Endothelial cell of umbilical vein (primary cell): Measurements from ENCODE around the gene OGT. TPM values are rescaled to one million over a fixed set of nuclear protein-coding genes. Genes with fewer than 3 reads are reported as not detected.
A peak's percentile ranks its signal among the peaks of the same experiment; 100 is the strongest.

ENCODE experiments used
- BruUV-seq: library from RNA; stranded (reverse); fragments of 400-500 nt; replicated peaks from 2 replicates; lab custom pipeline; 2021; lab: Mats Ljungman, UMichigan
- CTCF ChIA-PET: fragments of 300-600, 350-600 bp; sonication (Branson Sonifier 250); formaldehyde crosslinking; loops from one replicate; lab custom pipeline; 2021; ENCODE audit warnings: antibody characterized with exemption, inconsistent platforms; lab: Charles Lee
- POLR2A ChIA-PET: fragments of 300-600, 350-600 bp; sonication (Branson Sonifier 250); formaldehyde crosslinking; loops from one replicate; lab custom pipeline; 2021; ENCODE audit warnings: antibody characterized with exemption, inconsistent platforms; lab: Charles Lee
- DNase-seq: peaks from one replicate; pipeline ENCODE4 v3.0.0-alpha.2; 2011; ENCODE audit warnings: low read depth, low spot score
- FAIRE-seq: peaks from 2 replicates; lab custom pipeline; 2011; peaks lifted over from hg19 to GRCh38; lab: Jason Lieb, UNC
- H2AFZ ChIP-seq: 2 replicates; pipeline ENCODE4 v1.6.0; 2012; ENCODE audit warnings: low read depth, low read length, control low read depth, inconsistent platforms
- H3K27ac ChIP-seq: 2 replicates; pipeline ENCODE4 v1.5.1; 2011; ENCODE audit warnings: low read depth, mild to moderate bottlenecking, control low read depth, low read length, moderate library complexity; ENCODE audit not compliant: insufficient read depth
- H3K27me3 ChIP-seq, 2 experiments: 2 replicates each; pipeline versions ENCODE4 v1.6.0 to v1.6.1; 2011; ENCODE audit warnings: low read length in 2 of 2, mixed read lengths in 1 of 2; ENCODE audit not compliant: control insufficient read depth in 2 of 2, insufficient read depth in 2 of 2
- H3K36me3 ChIP-seq, 2 experiments: 2 replicates in 1 of 2; 3 replicates in 1 of 2; pipeline ENCODE4 v1.5.1; 2011; ENCODE audit warnings: low read length in 2 of 2, mild to moderate bottlenecking in 1 of 2, moderate library complexity in 1 of 2; ENCODE audit not compliant: control insufficient read depth in 2 of 2, insufficient read depth in 2 of 2; ENCODE audit errors: extremely low read depth in 1 of 2
- H3K4me1 ChIP-seq: 3 replicates; pipeline ENCODE4 v1.5.1; 2011; ENCODE audit warnings: mild to moderate bottlenecking, low read length; ENCODE audit not compliant: control insufficient read depth, insufficient read depth; ENCODE audit errors: extremely low read depth
- H3K4me2 ChIP-seq: 2 replicates; pipeline ENCODE4 v1.6.1; 2011; ENCODE audit warnings: low read length, control low read depth, mixed read lengths; ENCODE audit not compliant: insufficient read depth
- H3K4me3 ChIP-seq, 3 experiments: fragments of 200-600 bp in 1 of 3; sonication (generic), shearing (Covaris generic) in 1 of 3; replicated peaks in 1 of 3; 2 replicates each; pipeline ENCODE4 v1.5.1; 2011 to 2016; ENCODE audit warnings: control low read depth in 3 of 3, low read length in 3 of 3, mild to moderate bottlenecking in 2 of 3, inconsistent platforms in 1 of 3, low read depth in 1 of 3, moderate library complexity in 1 of 3; ENCODE audit not compliant: insufficient read depth in 1 of 3
- H3K79me2 ChIP-seq: 2 replicates; pipeline ENCODE4 v1.6.0; 2012; ENCODE audit warnings: low read length, inconsistent platforms; ENCODE audit not compliant: control insufficient read depth, insufficient read depth
- H3K9ac ChIP-seq: replicated peaks from 2 replicates; pipeline ENCODE3; 2011; ENCODE audit warnings: low read length, control low read depth; ENCODE audit not compliant: insufficient read depth; ENCODE audit errors: extremely low read depth
- H3K9me1 ChIP-seq: replicated peaks from 3 replicates; pipeline ENCODE4 v1.6.0; 2011; ENCODE audit warnings: mild to moderate bottlenecking, low read length; ENCODE audit not compliant: control insufficient read depth, insufficient read depth; ENCODE audit errors: extremely low read depth
- H3K9me3 ChIP-seq: replicated peaks from 2 replicates; pipeline ENCODE4 v1.5.1; 2012; ENCODE audit warnings: low read length, inconsistent platforms; ENCODE audit not compliant: control insufficient read depth, insufficient read depth
- H4K20me1 ChIP-seq: replicated peaks from 2 replicates; pipeline ENCODE3; 2011; ENCODE audit warnings: mild to moderate bottlenecking, low read length; ENCODE audit not compliant: control insufficient read depth, insufficient read depth; ENCODE audit errors: extremely low read depth
- CTCF ChIP-seq, 2 donors: IDR thresholded peaks; 1 replicate in 1 of 2; 2 replicates in 1 of 2; pipeline ENCODE4 v1.5.1; 2011; ENCODE audit warnings: low read length in 2 of 2, mild to moderate bottlenecking in 2 of 2, moderate library complexity in 2 of 2, control low read depth in 1 of 2, inconsistent platforms in 1 of 2, low read depth in 1 of 2; ENCODE audit not compliant: insufficient read depth in 1 of 2; ENCODE audit errors: extremely low read depth in 1 of 2
- EZH2 ChIP-seq: IDR thresholded peaks from 2 replicates; pipeline ENCODE4 v1.6.1; 2012; ENCODE audit warnings: borderline replicate concordance, low read depth, mild to moderate bottlenecking, moderate library complexity, low read length, inconsistent platforms; ENCODE audit not compliant: severe bottlenecking
- FOS ChIP-seq: IDR thresholded peaks from 2 replicates; pipeline ENCODE4 v1.6.1; 2011; ENCODE audit warnings: mild to moderate bottlenecking, low read length, moderate library complexity, borderline replicate concordance; ENCODE audit not compliant: insufficient read depth
- GATA2 ChIP-seq: IDR thresholded peaks from 2 replicates; pipeline ENCODE4 v1.7.0; 2011; ENCODE audit warnings: low read depth, mild to moderate bottlenecking, moderate library complexity, mixed read lengths, low read length; ENCODE audit not compliant: insufficient read length, insufficient read depth
- JUN ChIP-seq: IDR thresholded peaks from 2 replicates; pipeline ENCODE4 v1.6.1; 2011; ENCODE audit warnings: borderline replicate concordance, low read depth; ENCODE audit not compliant: insufficient read length, insufficient read depth
- MAX ChIP-seq: IDR thresholded peaks from 2 replicates; pipeline ENCODE4 v1.6.1; 2011; ENCODE audit not compliant: insufficient read depth, insufficient read length
- MYC ChIP-seq: IDR thresholded peaks from one replicate; pipeline ENCODE4 v1.6.1; 2011; ENCODE audit warnings: mild to moderate bottlenecking, low read depth, low read length
- POLR2A ChIP-seq: IDR thresholded peaks from 2 replicates; pipeline ENCODE4 v1.6.1; 2012; ENCODE audit warnings: low read depth, mild to moderate bottlenecking, control low read depth, low read length
- POLR2AphosphoS5 ChIP-seq: IDR thresholded peaks from 2 replicates; pipeline ENCODE4 v1.6.1; 2012; ENCODE audit warnings: low read depth, mild to moderate bottlenecking, control low read depth, low read length, moderate library complexity; ENCODE audit not compliant: insufficient read depth
- dilution Hi-C: fragments of 300-500 bp; cut with MboI; formaldehyde crosslinking; loops from one replicate; pipeline ENCODE4 v1.15.0; 2019; ENCODE audit warnings: low sequenced_read_pairs; ENCODE audit not compliant: extremely low pct_ligation_motif_present
- intact Hi-C: fragments of 100-400 bp; cut with micrococcal nuclease; formaldehyde crosslinking; loops from one replicate; pipeline ENCODE4 v1.10.0; 2022
- polyA plus RNA-seq, 4 experiments: library from polyadenylated mRNA; depleted of rRNA in 3 of 4; stranded (reverse) in 3 of 4; unstranded in 1 of 4; fragments of >200 nt; gene quantifications; 2 replicates each; pipeline versions ENCODE4 v1.2.1 to v1.2.3, GENCODE V29; 2011 to 2012; ENCODE audit warnings: missing spikeins in 1 of 4
- total RNA-seq: library from RNA; stranded (reverse); gene quantifications from 2 replicates; pipeline ENCODE4 v1.2.3, GENCODE V29; 2021

OGT gene
- total and polyA plus RNA-seq, 2 donors (not counting 3 experiments of a cell fraction or from before 2014, with no cell fraction given), result 129 to 141 TPM

GRCh38 chrX:71622032-71622575, 89.2 kb downstream of the OGT start:
- intact Hi-C loops, result loop anchor here (1.0 kb wide), 1 partner anchor 16 kb away; no protein-coding TSS in a partner anchor
- no peak for FAIRE-seq
- H3K27ac ChIP-seq, result peak overlapping the region; percentile 75

More at GRCh38 chrX:71622032-71622575, 89.2 kb downstream of the OGT start:
- no peak for TF ChIP-seq POLR2AphosphoS5
- no peak for TF ChIP-seq MYC
- TF ChIP-seq EZH2, result no peak
- no peak for TF ChIP-seq FOS
- no peak for TF ChIP-seq JUN
- no peak for TF ChIP-seq POLR2A
- TF ChIP-seq MAX, result no peak
- TF ChIP-seq CTCF (IDR thresholded peaks at IDR 0.05; ENCODE audit: extremely low read depth in 1 of 2, insufficient read depth in 1 of 2, low read depth in 1 of 2, low read length in 2 of 2), result no peak
- TF ChIP-seq GATA2, result no peak
- Histone ChIP-seq H3K9me3 (no peaks in the 10 kb centered on the region), H4K20me1 (no peaks in the 10 kb centered on the region), H2AFZ (no peak overlapping the region), H3K36me3 (no peaks in the 10 kb centered on the region), H3K79me2 (no peaks in the 10 kb centered on the region), H3K4me3 (no peak overlapping the region), H3K9me1 (no peaks in the 10 kb centered on the region), H3K4me1 (peaks cover 11% of the 10 kb centered on the region), H3K4me2 (no peak overlapping the region), H3K9ac (peak overlapping the region; percentile 49), H3K27me3 (no peaks in the 10 kb centered on the region)
- dilution Hi-C loops, result no loop called here
- ChIA-PET CTCF (interaction anchor here (0.7 to 2.1 kb wide), 9 partner anchors 10 to 33 kb away, joined by 3 to 16 read pairs (median 5); no protein-coding TSS in a partner anchor), POLR2A (interaction anchor here (1.0 kb wide), 1 partner anchor 24 kb away, joined by 3 read pairs; no protein-coding TSS in a partner anchor)
- no TSS peak for BruUV-seq
- no peak for DNase-seq
